ENCODE results near the gene MYL9.

GRCh38 chr20:36582322-36582721, 41.0 kb downstream of the MYL9 start:
- TF ChIP-seq CTCF (IDR thresholded peaks at IDR 0.05), result no peak
- TF ChIP-seq POLR2AphosphoS5 (IDR thresholded peaks at IDR 0.05), result no peak
- no peak for TF ChIP-seq EP300 (IDR thresholded peaks at IDR 0.05; ENCODE audit: low read depth)
- no peak for TF ChIP-seq POLR2A (IDR thresholded peaks at IDR 0.05)

Data from transverse colon (tissue), 4 donors.